GM18520 (cell line): ENCODE data around the gene POLR1G.

Source experiments
- ATAC-seq: cut with Tn5 transposase; IDR thresholded peaks from one replicate; pipeline ENCODE4 v1.9.1; 2021; ENCODE audit not compliant: unreplicated experiment

POLR1G gene, protein sequence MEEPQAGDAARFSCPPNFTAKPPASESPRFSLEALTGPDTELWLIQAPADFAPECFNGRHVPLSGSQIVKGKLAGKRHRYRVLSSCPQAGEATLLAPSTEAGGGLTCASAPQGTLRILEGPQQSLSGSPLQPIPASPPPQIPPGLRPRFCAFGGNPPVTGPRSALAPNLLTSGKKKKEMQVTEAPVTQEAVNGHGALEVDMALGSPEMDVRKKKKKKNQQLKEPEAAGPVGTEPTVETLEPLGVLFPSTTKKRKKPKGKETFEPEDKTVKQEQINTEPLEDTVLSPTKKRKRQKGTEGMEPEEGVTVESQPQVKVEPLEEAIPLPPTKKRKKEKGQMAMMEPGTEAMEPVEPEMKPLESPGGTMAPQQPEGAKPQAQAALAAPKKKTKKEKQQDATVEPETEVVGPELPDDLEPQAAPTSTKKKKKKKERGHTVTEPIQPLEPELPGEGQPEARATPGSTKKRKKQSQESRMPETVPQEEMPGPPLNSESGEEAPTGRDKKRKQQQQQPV

DNA sequence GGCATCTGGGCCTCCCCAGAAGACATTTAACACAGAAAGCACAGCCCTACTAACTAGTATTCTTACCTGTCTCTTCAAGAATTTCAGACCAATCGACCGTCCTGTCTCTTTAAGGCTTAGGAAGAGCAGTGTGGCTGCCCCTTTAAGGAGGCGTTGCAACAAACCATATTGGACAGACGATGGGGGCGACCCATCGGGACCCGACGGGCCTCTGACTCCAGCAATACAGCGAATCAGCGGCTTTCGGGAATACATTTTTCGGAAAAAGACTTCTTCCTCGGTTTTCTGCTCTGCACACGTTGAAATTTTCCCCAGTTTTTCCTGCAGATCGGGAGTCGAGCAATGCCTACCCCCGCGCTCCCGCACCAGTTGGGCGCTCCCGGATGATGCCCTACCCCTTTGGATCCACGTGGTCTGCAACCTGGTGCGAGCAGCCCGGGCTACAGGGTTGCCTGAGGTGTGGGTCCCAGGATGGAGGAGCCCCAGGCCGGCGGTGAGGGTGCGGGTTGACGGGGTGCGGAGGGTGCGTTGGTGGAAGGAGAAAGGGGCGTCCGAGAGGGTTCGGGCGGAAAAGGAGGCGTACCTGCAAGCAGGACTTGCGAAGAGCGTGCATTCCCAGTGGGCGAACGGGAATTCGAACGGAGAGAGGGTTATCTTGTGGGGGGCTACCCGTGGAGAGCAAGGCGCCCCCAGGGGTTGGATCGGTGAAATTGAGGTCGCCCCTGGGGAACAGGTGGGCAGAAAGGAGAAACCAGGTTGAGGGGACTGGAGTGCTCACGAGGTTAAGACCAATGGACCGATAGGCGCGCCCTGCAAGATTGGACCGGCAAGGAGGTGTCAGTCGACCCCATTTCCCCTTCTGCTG lies at the start of gene POLR1G:
Gene POLR1G (plus strand): TSS at position 419 of the 865 bp plus-strand sequence. CDS start 53 bp downstream, at position 472.
- peak; percentile 65 for ATAC-seq

DNA sequence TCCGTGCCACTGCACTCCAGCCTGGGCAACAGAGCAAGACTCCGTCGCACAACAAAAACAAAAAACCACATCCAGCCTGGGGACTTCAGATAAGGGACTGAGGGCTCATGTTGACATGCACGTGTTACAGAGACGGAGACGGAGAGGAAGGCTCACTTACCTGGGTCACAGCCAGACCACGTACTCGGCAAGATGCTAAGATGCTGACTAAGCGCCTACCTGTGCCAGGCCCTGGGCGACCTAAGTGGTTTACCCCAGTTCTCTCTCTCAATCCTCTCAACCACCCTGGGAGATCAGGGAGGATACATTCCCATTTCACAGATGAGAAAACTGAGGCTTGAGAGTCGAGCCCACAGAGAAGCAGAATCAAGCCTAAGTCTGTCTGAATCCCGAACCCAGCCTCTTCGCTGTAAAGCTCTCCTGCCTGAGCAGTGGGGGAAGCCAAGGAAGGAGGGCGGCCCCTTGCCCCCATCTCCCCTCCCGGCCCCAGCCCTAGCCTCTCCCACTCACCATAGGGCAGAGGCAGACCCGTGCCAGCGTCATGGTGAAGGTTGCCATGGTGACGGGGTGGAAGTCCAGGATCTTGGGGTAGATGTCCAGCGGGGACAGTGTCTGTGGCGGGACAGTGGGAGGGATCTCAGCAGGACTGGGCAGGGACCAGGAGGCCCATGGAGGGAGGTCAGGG lies 49.5 kb upstream of the POLR1G start:
- no peak for ATAC-seq

DNA sequence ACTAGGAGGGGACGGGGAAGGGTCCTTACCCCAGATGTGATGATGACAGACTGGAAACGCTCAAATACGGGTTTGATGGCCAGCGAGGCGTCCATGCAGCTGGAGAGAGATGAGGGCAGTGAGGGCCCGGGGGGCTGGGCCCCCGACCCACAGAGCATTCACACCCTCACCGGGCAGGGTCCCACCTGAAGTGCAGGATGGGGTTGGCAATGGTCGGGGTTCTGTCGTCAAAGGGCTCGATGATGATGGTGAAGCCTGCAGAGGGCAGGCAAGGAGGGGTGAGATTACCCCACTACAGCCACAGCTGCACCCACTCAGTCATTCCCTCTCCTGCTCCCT lies 49.0 kb upstream of the POLR1G start:
- ATAC-seq = no peak

DNA sequence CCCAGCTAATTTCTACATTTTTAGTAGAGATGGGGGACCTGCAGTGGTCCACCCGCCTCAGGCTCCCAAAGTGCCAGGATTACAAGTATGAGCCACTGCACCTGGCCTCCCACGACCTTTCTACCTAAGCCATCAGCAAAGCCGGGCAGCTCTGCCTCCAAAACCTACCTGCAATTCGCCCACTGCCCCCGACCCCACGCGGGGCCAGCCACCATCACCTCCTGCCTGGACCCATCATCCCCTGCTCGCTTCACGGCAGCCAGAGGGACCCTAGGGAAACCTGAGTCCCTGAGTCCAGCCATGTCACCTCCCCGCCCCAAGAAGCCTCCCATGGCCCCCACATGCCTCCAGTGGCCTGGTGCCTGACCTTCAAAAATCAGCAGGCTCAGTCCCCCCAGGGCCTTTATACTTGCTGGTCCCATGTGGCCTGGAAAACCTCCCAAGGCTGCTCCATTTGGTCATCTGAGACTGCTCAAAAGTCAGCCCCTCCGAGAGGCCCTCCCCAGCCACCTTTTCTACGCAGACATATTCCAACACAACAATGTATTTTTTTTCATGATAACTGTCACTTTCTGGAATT lies 48.1 kb upstream of the POLR1G start:
- ATAC-seq = no peak

DNA sequence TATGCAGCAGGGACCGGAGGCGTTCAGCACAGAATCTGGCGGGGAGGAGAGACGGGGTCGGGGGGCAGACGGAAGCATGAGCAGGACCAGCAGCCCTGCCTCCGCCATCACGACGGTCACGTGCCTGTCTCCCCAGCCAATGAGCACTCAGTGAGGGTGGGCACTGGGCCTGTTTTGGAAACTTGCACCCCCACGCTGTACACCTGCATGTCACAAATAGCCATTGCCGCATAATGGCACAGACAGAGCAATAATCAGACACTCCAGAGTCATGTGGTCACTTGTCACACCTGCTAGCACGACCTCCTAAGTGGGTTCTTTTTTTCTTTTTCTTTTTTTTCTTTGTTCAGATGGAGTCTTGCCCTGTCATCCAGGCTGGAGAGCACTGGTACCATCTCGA lies 44.8 kb upstream of the POLR1G start:
- ATAC-seq = no peak

DNA sequence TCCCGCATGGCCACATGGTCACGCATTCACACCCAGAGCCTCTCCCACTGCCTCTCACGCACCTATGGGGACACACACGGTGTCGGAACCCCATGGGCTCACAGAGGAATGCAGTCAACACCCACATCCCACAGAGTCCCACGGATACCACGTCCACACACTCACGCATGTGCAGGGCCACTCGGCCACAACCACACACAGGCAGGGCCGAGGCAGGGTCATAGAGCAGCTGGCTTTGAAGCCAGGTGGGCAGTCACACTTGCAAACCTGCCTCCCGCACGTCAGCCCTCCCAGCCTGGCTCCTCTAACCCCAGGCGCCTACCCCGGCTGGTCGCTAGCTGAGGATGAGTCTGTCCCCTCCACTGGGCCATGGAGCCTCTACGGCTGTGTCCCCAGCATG lies 44.2 kb upstream of the POLR1G start:
- no peak for ATAC-seq

DNA sequence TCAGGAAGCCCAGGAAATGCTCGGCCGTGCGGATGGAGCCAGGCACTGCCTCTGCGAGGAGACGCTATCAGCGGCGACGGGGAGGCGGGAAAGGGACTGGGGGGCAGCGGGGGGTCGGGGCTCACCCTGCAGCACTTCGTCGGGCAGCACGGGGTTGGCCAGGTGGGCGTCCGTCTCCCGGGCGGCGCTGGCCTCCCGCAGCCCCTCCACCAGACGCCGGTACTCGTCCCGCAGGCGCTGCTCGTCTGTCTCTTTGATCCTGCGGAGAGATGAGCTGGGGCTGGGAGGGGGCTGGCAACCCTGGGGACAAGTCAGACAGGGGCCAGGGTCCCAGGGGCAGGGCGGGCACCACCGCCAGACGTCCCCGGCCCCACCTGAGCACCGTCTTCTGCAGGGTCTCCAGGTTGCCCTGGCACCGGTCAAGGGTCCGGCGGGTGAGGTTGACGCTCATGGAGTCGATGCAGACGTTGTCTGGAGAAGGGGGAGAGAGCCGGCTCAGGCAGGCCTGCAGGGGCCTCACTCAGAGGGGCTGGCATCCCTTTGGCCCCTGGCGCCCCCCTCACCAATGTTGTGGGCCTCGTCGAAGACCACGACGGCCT lies 42.5 kb upstream of the POLR1G start:
- ATAC-seq = no peak

DNA sequence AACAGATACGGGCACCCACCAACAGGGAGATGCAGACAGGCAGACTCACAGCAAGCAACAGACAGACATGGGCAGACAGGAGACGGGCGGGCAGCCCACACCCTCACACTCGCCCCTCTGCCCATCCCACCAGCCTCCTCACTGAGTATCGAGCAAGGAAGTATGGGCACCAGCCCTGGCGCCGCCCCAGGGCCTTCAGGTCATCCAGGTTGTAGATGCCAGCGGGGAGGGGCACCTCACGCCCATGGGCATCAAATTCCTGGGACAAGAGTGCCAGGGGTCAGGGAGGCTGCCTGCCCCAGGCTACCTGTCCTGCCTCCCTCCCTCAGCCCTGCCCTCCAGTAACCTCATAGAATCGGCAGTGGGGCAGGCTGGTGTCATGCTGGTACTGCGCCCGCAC lies 41.7 kb upstream of the POLR1G start:
- no peak for ATAC-seq

DNA sequence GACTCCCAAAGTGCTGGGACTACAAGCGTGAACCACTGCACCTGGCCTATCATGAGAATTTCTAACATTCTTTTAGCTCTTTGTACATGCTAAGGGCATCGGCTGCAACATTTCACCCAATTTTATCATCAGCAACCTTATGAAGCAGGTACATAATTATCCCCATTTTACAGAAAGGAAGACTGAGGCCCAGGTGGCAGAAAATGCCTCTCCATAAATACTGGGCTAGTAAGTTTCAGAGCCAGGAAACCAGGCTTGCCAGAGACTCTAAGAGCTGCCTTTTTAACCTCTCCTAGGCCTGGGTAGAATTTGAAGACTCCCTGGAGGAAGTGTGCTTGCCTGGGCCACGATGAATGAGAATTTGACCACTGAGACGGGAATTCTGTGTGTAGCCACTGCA lies 38.3 kb upstream of the POLR1G start:
- no peak for ATAC-seq

DNA sequence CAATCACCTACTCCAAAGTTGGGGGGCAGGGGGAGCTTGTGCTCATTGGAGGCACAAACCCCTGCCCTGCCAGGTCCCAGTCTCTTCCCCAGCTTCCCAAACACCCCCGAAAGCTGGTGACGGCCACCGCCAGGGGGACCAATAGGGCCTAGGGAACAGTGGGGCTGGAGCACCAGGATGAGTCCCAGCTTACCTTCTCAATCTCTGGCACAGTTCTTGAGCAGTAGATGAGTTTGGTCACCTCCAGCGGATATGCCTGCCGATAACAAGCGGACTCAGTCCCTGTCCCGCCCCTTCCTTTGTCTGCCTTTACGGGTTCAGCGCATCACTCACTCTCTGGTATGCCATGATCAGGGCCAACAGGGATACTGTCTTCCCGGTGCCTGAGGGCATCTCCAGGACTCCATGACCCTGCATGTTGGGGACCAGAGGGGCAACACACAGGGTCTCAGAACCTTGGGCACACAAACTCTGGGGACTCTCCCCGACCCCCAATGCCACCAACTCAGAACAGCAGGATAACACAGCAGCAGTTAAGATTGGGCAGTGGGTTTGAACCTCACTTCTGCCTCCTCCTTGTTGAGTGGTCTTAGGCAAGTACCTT lies 37.6 kb upstream of the POLR1G start:
- no peak for ATAC-seq

DNA sequence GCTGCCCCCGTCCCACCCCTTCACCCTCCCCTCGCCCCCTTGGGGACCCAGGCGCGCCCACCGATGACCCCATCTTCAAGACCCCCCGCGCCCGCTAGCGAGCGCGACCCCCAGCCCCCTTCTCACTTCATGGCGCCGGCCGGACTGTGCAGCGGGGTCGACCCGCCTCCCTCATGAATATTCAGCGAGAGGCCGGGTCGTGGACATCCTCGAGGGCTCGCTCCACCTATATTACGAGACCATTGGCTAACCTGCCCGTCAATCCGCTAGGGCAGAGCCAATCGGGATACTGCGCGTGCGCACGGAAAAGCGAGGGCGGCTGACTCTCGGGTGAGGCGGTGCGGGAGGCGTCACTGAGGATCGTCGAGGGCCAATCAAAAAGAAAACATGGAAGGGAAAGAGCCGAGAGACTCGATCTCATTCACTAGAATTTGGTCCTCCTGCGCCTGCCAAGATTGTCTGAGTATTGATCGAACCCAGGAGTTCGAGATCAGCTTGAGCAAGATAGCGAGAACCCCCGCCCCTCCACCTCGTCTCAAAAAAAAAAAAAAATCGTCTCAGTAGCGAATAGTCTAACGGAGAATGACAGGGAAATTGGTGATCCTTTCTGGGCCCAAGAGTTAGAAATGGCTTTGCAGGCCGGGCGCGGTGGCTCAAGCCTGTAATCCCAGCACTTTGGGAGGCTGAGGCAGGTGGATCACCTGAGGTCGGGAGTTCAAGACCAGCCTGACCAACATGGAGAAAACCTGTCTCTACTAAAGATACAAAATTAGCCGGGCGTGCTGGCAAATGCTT lies 35.8 kb upstream of the POLR1G start, which contains the start of gene ERCC2:
Gene ERCC2 (minus strand): TSS at position 164 of the 795 bp plus-strand sequence. CDS start 33 bp downstream, at position 131.
- ATAC-seq = peak; percentile 98

DNA sequence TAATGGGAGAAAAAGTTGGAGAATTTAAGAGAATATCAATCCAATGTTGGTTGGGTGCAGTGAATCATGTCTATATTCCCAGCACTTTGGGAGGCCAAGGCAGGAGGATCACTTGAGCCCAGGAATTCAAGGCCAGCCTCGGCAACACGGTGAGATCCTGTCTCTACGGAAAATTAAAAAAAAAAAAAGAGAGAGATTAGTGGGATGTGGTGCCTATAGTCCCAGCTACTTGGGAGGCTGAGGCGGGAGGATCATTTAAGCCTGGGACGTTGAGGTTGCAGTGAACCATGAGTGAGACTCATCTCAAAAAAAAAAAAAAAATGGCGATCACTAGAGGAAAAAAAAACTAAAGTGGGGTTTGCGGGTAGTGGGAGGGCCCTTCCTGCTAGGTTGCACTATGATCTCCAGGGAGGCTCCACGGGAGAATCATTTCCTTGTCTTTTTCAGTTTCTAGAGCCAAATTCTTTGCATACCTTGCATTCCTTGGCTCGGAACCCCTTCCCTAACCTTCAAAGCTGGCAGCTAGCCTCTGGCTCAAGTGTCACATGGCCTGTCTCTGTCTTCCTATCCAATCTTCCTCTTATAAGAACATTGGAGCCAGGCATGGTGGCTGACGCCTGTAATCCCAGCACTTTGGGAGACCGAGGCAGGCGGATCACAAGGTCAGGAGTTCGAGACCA lies 30.3 kb upstream of the POLR1G start:
- no peak for ATAC-seq

DNA sequence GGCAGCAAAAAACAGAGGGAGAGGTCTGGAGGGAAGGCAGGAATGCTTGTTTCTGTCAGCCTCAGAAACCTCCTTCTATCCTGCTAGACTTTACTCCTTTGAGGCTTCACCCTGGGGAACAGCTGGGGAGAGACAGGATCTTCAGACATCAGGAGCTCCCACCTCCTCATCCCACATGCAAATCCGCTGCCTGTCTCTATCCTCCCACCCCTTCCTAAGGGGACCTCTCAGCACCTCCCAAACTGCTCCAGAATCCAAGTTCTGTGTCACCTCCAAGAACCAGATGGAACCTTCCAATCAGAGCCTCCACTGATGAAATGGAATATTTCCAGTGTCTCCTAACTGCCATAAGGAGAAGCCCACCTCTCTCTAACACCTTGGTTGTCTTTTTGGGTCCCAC lies 26.3 kb upstream of the POLR1G start:
- no peak for ATAC-seq

DNA sequence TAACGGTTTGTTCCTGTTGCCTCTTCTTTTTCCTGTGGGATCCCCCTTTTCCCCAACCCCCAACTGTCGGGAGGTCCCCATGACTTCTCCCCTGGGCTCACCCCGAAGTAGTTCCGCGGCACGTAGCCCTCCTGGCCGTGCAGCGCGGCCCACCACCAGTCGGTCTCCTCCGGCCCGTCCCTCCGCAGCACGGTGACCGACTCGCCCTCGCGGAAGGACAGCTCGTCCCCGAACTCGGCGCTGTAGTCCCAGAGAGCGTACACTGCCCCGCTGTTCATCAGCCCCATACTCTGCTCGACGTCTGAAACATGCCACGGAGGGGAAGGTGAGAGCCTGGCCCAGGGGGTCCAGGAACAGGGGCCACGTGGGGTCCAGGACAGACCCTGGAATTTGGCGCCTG lies 24.0 kb upstream of the POLR1G start:
- no peak for ATAC-seq

DNA sequence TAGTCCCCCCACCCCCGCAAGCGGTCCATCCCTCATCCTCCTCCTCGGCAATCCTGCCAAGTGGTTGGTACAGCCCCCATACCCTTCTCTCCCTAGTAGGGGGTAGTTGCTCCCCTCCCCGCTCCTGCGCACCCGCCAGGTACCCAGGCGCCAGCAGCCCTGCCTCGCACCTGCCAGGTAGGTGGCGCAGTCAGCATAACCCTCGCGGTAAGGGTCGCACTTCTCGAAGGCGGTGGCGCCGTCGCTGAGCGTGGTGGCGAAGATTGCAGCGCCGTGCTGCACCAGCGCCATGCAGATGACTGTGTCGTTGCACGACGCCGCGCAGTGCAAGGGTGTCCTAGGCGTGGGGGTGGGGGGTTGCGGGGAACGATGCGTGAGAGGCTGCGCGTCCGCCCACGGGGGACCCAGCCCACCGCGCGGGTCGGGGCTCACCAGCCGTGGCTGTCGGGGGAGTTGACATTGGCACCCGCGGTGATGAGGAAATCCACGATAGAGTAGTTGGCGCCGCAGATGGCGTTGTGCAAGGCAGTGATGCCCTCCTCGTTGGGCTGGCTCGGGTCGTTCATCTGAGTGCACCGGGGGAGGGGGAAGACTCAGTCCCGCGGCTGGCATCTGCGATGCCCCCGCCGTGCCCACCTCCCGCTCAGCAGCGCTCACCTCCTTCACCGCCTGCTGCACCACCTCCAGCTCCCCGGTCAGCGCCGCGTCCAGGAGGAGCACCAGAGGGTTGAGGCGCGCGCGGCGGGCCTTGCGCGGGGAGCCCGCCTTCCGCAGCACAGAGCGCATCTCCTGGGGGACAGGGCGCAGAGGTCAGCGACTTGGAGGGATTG lies 20.8 kb upstream of the POLR1G start:
- no peak for ATAC-seq

DNA sequence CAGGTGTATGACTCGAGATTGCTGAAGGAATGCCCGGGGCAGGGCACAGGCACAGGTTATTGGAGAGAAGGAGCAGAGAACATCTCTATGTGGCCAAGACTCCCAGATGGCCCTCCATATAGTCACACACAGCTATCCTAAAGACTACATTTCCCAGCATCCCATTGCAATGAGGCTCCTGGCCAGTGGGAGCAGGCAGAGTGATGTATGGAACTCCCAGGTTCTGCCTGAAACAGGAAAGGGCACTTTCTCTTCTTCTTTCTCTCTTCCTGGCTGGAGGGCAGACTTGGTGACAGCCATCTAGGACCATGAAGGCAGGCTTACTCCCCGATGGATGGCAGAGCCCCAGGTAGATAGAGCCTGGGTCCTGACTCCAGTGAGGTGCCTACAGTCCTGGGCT lies 15.1 kb upstream of the POLR1G start:
- ATAC-seq = no peak

DNA sequence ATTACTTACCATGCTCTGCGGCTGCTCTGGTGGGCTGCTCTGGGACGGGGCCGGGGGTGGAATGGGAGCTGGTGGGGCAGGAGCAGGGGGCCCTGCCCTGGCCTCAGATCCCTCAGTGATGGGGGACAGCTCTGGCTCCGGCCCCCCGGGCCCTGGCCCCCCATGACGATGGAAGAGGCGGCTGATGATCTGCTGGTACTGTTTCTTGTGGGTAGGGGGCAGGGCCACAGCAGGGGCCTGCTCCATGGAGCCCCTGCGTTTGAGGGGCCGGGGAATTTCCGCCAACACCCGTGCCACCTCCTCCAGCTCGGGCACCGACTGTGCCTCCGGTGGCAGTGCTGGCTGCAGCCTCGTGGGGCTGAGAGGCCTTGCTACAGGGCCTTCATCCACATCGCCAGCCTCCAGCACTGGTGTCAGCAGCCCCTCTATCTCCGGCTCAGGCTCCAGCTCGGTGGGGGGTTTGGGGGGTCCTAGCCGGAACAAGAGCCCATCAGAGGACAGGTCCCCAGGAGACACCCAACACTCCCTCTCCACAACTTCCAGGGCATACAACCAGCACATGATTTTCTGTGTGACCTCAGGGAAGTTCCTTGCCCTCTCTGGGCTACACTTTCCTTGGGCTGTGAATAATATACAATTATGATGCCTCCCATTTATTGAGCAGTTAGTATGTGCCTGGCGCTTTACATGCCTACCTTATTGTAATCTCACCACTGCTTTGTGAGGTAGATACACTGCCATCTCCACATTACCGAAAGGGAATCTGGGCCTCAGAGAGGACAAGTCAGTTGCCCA lies 14.4 kb upstream of the POLR1G start:
- ATAC-seq = no peak
